CD4-positive, alpha-beta T cell treated with Interleukin-17A for 1 hour (primary cell): ENCODE data around the gene POLR2H.

Experiments used
- DNase-seq: peaks from one replicate; pipeline ENCODE4 v3.0.0-alpha.2; 2020

The POLR2H gene

GRCh38 chr3:184389384-184389783 is 27.9 kb downstream of the POLR2H start:
- no peak for DNase-seq

GRCh38 chr3:184389935-184390528 is 28.5 kb downstream of the POLR2H start:
- DNase-seq, result no peak

DNA sequence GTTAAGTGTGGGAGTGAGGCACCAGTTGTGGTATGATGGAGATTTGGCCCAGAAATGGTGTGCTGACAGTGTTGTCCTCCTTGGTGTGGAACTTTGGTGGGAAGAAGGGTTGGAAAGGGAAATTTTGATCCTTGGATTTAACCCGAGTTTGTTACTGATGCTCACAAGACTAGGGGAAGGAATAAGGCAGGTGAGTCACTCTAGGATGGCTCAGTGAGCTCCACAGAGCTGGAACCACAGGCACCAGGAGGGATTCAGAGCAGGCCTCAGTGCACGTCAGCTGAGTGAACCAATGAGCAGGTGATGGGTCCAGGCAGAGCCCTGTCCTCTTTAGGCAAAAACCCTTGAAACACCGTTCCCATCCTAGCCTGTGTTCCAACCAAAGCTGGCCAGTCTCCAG is 29.8 kb downstream of the POLR2H start:
- no peak for DNase-seq

DNA sequence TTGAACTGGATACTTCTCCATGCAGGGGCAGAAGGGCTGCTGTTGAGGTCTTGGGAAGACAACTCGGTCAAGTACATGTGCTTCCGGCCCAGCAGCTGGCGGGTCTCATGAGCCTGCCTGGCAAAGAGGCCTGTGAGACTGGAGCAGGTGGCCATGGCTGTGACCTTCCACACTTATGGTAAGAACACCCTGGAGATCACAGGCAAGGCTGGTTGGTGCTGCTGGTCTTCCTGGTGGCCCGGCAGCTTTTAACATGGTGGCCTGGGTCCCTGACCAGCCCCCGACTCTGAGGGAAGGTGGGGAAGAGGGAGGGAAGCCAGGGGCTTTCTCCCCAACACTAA is 33.8 kb downstream of the POLR2H start:
- no peak for DNase-seq

DNA sequence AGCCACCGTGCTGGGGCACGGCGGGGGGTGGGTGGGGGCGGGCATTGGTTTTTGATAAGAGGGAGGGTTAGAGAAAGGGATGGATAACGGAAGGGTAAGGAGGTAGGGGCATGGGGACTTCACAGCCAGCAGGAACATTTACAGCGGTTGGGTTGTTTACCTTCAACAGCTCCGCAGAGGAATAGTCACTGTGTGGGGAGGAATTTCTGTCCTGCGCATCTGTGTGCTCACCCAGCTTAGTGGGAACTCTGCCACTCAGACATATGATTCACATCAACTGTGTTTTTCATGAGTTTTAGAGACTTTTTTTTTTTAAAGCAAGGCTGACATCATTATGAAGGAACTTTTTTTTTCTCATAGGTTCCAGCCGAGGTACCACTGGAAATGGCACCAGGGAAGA is 37.9 kb downstream of the POLR2H start:
- no peak for DNase-seq

DNA sequence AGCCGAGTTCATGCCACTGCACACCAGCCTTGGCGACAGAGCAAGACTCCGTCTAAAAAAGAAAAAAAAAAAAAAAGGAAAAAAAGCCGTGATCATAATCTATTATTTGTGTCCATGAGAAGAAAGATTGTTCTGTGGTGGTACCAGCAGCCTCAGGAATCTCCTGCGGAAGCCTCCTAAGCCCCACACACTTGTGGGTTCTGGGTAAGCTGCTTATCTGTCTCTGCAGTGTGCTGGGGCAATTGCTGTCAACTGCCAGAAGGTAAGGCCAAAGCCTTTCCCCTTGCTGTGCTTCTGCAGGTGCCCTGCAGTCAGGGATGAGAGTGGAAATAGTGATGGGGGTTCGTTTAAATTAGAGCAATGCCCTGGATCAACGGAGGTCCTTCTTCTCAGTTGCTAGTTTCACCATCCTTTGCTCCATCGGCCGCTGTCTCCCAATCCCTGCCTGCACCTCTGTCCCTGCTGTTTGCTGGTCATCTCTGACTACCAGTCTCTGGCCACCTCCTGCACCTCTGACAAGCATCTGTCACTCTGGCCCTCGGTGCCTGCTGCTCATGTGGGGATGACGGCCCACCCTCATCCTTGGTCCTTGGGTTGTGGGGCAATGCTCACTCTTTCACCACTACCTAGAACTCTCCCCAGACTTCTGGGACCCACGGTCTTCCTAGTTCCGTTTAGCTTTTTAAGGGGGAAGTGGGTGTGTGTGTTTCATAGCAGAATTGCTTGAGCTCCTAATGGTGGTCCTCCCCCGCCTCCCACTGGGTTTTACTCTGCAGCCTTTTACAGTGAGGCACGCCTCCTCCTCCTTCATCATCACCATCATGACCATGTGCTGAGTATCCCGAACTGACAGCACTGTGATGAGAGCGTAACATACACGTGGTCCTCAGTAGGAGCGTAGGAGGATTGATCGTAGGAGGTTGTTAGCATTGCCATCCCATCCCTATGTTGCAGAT is 43.8 kb downstream of the POLR2H start:
- DNase-seq, result no peak

DNA sequence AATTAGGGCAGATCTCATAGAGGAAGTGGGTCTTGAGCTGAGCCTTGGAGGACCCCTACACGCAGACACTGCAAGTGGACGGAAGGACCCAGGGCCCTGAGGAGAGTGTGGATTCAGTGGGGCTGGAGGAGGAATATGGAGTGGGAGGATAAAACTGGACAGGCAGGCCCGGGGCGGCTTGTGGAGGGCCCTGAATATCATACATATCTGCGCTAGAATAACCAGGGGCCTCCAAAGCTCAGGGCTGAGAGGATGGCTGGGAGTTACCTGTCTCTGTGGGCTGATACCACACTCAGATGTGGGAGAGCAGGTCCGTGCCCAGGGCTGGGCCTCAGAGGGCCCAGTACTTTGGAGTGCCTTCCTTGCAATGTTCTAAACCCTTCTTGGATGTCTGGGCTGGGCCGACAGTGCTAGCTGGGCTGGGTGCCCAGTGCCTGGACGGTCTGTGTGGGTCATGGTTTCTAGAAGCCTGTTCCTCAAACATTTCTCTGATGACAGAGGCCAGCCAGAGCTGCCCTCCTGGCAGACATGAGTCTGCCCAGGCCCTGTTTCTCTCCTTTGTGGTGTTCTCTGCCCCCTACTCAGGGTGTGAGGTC is 47.9 kb downstream of the POLR2H start:
- no peak for DNase-seq

DNA sequence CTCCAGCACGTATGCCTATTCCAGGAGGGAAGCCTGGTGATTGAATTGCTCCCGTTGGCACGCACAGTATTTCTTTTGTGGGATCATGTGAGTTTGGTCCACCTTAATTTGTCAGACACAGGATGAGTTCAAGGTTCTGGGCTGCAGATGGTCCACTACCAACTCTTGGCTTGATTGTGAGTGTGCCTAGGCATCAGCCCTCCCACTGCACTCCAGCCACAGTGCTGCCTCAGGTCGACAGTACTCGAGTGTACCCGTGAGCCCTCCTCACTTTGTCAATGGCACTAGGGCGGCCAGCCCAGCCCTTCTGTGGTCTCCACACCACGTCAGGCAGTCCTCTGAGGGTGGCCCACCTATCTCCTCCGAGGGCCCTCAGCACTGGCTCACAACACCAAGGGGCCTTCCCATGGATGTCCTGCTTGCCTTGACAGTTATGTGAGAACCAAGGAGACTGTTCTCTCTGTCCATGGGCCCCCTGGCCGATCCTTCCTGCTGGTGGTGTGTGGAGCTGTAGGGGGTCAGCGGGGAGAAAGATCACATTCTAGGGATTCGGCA is 48.5 kb downstream of the POLR2H start:
- DNase-seq, result no peak

- no peak for DNase-seq
These were observed 53.1 kb downstream of the POLR2H start for GRCh38 chr3:184414418-184415202.

GRCh38 chr3:184415203-184415490 is 53.6 kb downstream of the POLR2H start:
- DNase-seq, result no peak

DNA sequence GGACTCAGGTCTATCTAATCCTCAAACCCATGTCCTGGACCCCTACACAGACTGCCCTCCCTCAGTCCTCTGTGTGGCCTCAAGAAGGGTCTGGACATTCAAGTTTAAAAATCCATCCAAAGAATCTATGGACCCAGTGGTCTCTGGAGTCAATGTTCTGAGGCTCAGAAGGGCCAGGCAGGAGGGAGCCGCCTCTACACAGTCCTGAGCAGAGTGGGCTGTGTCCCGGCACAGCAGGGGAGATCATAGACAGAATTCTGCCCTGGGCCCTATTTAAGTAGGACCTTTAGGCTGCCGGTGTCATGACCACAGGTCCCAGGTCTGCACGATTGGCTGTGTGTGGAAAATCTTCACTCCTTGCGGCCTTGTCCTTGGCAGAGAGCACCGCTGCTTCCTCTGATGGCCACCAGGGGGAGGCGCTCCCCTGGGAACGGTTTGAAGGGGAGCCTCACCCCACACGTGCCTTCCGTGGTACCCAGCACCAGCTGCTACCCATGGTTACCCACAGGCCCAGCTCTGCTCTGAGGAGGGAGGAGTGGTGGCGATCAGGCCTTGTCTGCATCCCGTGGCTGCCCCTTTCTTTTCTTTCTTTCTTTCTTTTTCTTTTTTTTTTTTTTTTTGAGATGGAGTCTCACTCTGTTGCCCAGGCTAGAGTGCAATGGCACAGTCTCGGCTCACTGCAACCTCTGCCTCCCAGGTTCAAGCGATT is 56.3 kb downstream of the POLR2H start:
- DNase-seq, result peak; percentile 71
